Cortex of kidney (tissue), 1 donor: ENCODE measurements around the gene PADI2.

Experiments
- DNase-seq: peaks from one replicate; lab custom pipeline; 2025; lab: John Stamatoyannopoulos, UW

The PADI2 gene

DNA sequence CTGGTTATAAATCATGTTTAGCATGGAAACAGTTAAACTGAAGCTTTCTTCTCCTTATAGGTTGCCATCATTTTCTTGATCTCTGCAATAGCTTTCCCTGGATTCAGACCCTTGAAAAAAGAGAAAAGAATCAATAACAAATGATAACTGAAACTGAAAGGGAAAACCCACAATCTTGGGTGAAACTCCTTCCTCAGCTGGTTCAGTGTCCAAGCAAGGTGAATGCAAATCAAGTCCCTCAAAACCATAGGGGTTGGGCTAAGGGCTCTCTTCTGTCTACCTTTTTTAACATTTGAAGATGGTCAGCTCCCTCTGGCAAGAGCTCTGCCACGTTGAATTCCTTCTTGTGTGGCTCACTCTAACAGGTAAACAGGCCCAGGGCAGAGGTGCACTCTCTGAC is 100.4 kb downstream of the PADI2 start:
- DNase-seq, result no peak

DNA sequence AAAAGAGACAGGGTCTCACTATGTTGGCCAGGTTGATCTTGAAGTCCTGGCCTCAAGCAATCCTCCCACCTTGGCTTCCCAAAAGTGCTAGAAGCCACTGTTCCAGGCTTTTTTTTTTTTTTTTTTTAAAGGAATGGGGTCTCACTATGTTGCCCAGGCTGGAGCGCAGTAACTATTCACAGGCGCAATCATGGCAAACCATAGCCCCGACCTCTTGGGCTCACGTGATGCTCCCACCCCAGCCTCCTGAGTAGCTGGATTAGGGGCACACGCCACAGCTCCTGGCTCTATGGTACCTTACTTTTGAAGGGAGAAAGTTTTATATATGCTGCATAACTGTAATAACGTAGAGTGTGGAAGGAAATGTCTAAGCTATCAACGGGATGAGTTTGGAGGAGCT is 101.8 kb downstream of the PADI2 start:
- no peak for DNase-seq
